NCI-H1694 (cell line): ENCODE results near the gene C16orf54.
"Not testable (repeated sequence)": the region's sequence is repeated elsewhere in the genome, so short reads cannot be mapped to it uniquely, and the experiment has no call there.

Experiments
- DNase-seq: peaks from one replicate; lab custom pipeline; 2025; lab: John Stamatoyannopoulos, UW

The C16orf54 gene

GRCh38 chr16:29708917-29709600, 36.7 kb downstream of the C16orf54 start:
- DNase-seq: no peak

GRCh38 chr16:29707160-29707559, 38.6 kb downstream of the C16orf54 start:
- not testable (repeated sequence) for DNase-seq

GRCh38 chr16:29705030-29705429, 40.8 kb downstream of the C16orf54 start:
- DNase-seq: no peak

GRCh38 chr16:29702269-29702668, 43.5 kb downstream of the C16orf54 start:
- no peak for DNase-seq

GRCh38 chr16:29701214-29701555, 44.6 kb downstream of the C16orf54 start:
- no peak for DNase-seq

GRCh38 chr16:29700253-29700987, 45.4 kb downstream of the C16orf54 start:
- DNase-seq: peak; percentile 44

GRCh38 chr16:29699324-29700219, 46.2 kb downstream of the C16orf54 start:
- DNase-seq: no peak

GRCh38 chr16:29698484-29699323, 47.1 kb downstream of the C16orf54 start:
- no peak for DNase-seq

GRCh38 chr16:29698042-29698441, 47.7 kb downstream of the C16orf54 start:
- no peak for DNase-seq

- no peak for DNase-seq
These were observed 48.4 kb downstream of the C16orf54 start for GRCh38 chr16:29697391-29697790.

GRCh38 chr16:29696881-29697331, 48.9 kb downstream of the C16orf54 start:
- DNase-seq: no peak

- DNase-seq: not testable (repeated sequence)
These were observed 50.1 kb downstream of the C16orf54 start for GRCh38 chr16:29695675-29696074.

GRCh38 chr16:29694384-29695195, 51.2 kb downstream of the C16orf54 start:
- no peak for DNase-seq

- DNase-seq: not testable (repeated sequence)
These were observed 53.2 kb downstream of the C16orf54 start for GRCh38 chr16:29692606-29693005.
